GM19468 (cell line): ENCODE measurements around the gene ARNT2.

Experiments used
- ATAC-seq: cut with Tn5 transposase; IDR thresholded peaks from one replicate; pipeline ENCODE4 v1.9.1; 2021; ENCODE audit warnings: mild to moderate bottlenecking, moderate library complexity, moderate number of reproducible peaks; ENCODE audit not compliant: unreplicated experiment; ENCODE audit errors: extremely low read depth

The ARNT2 gene

GRCh38 chr15:80485370-80486164, 81.4 kb downstream of the ARNT2 start:
- ATAC-seq = no peak

DNA sequence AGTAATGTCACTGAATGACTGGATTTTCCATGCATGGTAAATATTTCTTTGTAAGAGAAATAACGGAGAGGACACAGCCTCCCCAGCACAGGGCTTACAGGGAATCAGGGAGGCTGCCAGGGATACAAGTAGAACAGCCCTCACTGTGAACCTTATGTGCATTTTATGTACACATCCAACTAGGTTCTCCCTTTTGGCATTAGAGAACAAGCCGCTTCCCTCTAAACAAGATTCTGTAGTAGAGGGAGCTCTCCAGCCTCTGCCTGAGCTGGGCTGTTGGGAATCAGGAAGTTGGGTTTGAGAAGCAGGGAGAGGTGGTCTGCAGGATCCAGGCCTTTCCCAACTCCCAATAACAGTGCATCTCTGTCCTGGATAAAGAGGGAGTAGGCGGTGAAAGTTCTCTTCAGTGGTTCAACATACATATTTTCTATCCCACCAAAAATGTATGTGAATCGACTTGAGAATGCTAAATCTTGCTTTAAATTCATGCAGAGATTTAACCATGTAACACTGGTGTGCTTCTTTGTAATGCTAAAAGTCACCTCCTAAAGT, 83.7 kb downstream of the ARNT2 start:
- ATAC-seq = no peak

GRCh38 chr15:80489030-80489594, 84.9 kb downstream of the ARNT2 start:
- ATAC-seq = no peak

- no peak for ATAC-seq
Observed at GRCh38 chr15:80490431-80490990, 86.3 kb downstream of the ARNT2 start.

DNA sequence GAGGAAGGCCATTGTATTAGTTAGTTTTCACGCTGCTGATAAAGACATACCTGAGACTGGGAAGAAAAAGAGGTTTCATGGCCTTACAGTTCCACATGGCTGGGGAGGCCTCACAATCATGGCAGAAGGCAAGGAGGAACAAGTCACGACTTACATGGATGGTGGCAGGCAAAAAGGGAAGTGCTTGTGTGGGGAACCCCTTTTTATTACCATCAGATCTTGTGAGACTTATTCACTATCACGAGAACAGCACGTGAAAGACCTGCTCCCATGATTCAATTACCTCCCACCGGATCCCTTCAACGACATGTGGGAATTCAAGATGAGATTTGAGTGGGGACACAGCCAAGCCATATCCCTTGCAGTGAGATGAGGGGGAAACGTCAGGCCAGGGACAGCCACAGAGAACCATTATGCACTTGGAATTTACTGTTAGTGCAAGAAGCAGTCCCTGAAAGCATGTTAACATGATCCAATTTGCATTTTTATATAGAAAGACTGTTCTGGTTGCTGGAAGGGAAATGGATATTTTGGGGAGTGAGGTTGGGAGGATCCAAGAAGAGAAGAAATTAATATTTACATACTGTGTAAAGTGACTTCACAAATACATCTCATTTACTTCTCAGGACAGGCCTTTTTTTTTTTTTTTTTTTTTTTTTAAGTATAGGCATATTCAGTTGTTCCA, 87.1 kb downstream of the ARNT2 start:
- ATAC-seq = no peak

DNA sequence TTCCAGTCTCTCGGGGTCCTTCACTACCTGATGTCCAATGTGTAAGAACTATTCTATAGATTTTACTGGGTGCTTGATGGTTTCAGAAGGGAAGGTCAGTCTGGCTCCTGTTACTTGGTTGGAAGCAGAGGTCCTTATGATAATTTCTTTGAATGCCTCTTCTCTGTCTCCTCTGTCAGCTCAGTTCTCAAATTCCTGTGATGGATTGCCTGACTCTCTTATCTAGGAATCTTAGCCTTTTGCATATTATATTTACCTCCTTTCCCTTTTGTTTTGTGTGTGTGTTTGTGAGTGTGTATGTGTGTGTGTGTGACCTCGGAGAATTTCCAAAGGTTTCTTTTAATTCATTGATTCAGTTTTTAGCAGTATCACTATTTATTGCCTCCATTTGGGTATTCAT, 88.2 kb downstream of the ARNT2 start:
- no peak for ATAC-seq

DNA sequence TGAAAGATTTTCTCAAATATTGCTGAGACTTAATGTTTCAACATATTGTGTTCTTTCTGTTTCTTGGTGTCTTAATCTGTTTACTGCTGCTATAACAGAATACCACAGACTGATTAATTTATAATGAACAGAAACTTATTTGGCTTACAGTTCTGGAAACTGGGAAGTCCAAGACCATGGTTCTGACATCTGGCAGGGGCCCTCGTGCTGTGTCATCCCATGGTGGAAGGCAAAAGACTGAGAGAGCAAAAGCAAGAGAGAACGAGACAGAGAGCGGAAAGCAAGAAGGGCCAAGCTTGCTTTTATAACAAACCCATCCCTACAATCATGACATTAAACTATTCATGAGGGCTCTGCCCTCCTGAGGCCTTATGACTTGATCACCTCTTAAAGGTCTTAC, 88.7 kb downstream of the ARNT2 start:
- ATAC-seq = no peak

- ATAC-seq = no peak
Observed at GRCh38 chr15:80494351-80494751, 90.2 kb downstream of the ARNT2 start.

GRCh38 chr15:80494756-80495155, 90.6 kb downstream of the ARNT2 start:
- no peak for ATAC-seq

GRCh38 chr15:80495401-80495942, 91.3 kb downstream of the ARNT2 start:
- no peak for ATAC-seq

- ATAC-seq = no peak
Observed at GRCh38 chr15:80496096-80496495, 91.9 kb downstream of the ARNT2 start.

GRCh38 chr15:80497221-80497620, 93.0 kb downstream of the ARNT2 start:
- ATAC-seq = no peak

DNA sequence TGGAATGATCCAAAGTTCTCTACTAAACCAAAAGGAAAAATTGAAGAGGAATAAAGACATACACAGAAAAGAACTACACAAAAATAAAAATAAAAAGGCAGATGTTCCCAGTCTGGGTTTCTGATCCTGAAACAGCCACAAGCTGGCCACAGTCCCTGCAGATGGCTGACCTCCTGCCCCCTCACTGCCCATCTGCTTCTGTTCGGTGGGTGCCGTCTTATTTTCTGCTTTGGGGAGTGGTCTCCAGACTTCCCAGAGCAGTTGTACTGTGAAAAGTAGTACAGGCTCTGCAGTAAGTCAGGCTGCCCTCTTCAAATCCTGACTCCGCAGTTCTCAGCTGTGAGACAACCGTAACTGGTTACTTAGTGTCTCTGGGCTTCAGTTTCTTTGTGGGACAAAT, 94.5 kb downstream of the ARNT2 start:
- no peak for ATAC-seq

GRCh38 chr15:80500021-80500420, 95.8 kb downstream of the ARNT2 start:
- no peak for ATAC-seq

DNA sequence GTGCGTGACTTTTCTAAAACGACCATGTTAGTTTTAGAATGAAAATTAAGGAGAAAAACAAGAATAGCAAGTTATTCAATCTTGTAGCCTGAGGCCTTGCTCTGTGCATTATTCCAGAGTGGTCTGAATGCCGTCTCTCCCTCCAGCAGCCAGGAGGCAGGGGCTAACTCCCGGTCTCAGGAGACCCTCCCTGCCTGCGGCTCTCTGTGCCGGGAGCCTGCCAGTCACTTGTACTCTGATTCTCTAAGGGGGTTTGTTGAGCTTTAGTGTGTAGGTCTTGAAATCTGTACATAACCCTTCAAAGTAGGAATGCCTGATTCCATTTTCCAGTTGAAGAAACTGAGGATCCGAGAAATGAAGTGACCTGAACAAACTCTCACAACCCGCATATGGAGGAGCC, 97.3 kb downstream of the ARNT2 start:
- ATAC-seq = no peak

DNA sequence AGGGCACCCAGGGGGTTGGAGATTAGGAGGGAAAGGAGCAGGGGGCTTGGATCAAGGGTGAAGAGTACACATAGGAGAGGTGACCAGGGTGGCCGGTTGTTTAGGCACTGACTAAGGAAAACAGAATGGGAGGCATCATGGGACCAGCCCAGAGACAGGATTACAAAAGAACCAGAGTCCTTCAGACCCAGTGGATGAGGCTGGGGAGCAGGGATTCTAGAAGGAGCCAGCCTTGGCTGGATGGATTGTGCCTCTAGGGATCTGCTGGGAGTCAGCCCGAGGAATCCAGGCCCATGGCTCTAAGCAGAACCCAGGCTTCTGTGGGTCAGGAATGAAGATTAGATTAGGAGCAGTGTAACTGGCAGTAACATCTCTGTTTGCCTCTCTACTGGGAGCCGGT, 98.6 kb downstream of the ARNT2 start:
- ATAC-seq = no peak

GRCh38 chr15:80503319-80503952, 99.3 kb downstream of the ARNT2 start:
- no peak for ATAC-seq

DNA sequence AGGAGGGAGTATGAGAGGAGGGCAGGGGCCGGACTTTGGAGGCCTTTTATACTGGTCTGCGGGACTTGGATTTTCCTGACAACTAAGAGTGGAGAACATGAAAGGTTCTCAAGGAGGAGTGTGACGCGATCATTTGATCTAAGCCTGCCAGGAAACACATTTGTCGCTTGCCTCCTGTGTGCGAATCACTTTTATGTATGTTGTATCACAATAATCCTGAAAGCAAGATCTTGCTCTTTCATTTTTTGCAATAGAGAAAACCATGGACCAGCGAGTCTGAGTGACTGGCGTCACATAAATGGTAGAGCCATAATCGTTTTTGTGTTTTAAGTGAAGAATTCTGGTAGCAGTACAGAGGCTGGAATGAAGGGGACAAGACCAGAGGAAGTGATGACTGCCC, 100.7 kb downstream of the ARNT2 start:
- ATAC-seq = no peak

DNA sequence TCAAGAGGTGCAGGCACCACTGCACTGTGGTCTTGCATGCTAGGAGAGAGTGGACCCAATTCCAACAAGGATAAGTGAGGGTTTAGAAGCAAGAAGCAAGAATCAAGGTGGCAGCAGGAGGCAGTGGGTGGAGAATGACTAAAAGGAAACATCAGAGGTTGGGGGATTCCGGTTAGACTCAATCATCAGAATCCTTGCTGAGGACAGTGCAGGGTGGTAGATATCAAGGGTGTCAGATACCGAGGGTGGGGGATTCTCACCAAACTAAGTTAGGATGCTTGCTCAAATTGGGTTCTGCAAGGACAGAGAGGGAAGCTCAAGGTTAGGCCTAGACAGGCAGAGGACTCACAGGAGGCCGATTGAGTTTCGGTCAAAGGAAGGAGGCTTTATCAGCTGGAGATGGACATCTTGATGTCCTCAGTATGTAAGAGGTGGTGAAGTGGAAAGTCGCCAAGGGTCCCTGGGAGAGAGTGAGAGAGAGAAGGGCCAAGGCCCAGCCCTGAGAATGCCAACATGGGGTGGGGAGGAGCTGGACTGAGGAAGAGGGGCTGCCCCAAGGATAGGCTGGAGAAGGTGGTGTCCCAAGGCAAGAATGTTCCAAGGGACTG, 102.2 kb downstream of the ARNT2 start:
- ATAC-seq = no peak

DNA sequence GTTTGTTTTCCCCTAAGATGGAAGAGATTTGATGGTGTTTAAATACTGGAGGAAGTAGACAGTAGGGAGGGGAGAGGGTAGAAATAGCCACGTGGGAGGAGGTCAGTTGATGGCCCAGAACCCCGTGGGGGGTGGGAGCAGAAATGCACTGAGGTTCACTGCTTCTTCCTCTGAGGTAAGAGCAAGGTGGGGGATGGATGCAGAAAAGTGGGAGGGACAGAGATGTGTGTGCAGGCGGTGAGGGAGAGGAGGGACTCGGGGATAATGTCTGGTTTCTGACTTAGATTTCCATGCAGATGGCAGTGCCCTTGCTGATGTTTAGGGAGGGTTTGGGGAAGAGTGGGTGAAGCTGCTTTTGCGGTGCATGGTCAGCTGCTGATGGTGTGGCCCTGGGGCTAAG, 102.9 kb downstream of the ARNT2 start:
- no peak for ATAC-seq
